Activated CD4-positive, alpha-beta T cell treated with anti-CD3 and anti-CD28 coated beads for 36 hours (primary cell): ENCODE measurements around the gene TRDN. TPM values are rescaled to one million over a fixed set of nuclear protein-coding genes. Genes with fewer than 3 reads are reported as not detected.
"Not testable (repeated sequence)": the region's sequence is repeated elsewhere in the genome, so short reads cannot be mapped to it uniquely, and the experiment has no call there.

ENCODE experiments used
- ATAC-seq: fragments of 200-7000 bp; cut with Tn5 transposase; one replicate; pipeline ENCODE4 v1.10.0; 2021; ENCODE audit warnings: mild to moderate bottlenecking, moderate library complexity
- CTCF ChIA-PET: fragments of 350-600 bp; sonication (Branson Sonifier 250); formaldehyde crosslinking; loops from one replicate; lab custom pipeline; 2021; ENCODE audit warnings: antibody characterized with exemption; lab: Charles Lee
- POLR2A ChIA-PET: fragments of 350-600 bp; sonication (Branson Sonifier 250); formaldehyde crosslinking; loops from one replicate; lab custom pipeline; 2021; ENCODE audit warnings: antibody characterized with exemption, inconsistent platforms; lab: Charles Lee
- DNase-seq: peaks from one replicate; pipeline ENCODE4 v3.0.0-alpha.2; 2020
- H3K27ac Mint-ChIP-seq: one replicate; pipeline ENCODE4 v1.8.0; 2021; ENCODE audit warnings: mixed read lengths
- H3K27me3 Mint-ChIP-seq: one replicate; pipeline ENCODE4 v1.8.0; 2021; ENCODE audit warnings: mixed read lengths
- H3K36me3 Mint-ChIP-seq: one replicate; pipeline ENCODE4 v1.8.0; 2021; ENCODE audit warnings: low read depth, mixed read lengths
- H3K4me1 Mint-ChIP-seq: one replicate; pipeline ENCODE4 v1.8.0; 2021; ENCODE audit warnings: mixed read lengths
- H3K4me3 Mint-ChIP-seq: one replicate; pipeline ENCODE4 v1.8.0; 2021; ENCODE audit warnings: mild to moderate bottlenecking, moderate library complexity, mixed read lengths
- H3K9me3 Mint-ChIP-seq: one replicate; pipeline ENCODE4 v1.8.0; 2021; ENCODE audit warnings: low read depth, mixed read lengths
- intact Hi-C, 2 experiments: fragments of 100-400 bp; cut with DNase I in 1 of 2; cut with micrococcal nuclease in 1 of 2; formaldehyde crosslinking; loops; one replicate each; pipeline versions ENCODE4 v1.14.2 to v1.15.1; 2022 to 2024; cut with DNase I, micrococcal nuclease
- total RNA-seq, 2 experiments: library from RNA; stranded (reverse); gene quantifications; one replicate each; pipeline ENCODE4 v1.2.3, GENCODE V29; 2021

Gene TRDN
- total RNA-seq, 2 experiments from 2014 or later = not detected

DNA sequence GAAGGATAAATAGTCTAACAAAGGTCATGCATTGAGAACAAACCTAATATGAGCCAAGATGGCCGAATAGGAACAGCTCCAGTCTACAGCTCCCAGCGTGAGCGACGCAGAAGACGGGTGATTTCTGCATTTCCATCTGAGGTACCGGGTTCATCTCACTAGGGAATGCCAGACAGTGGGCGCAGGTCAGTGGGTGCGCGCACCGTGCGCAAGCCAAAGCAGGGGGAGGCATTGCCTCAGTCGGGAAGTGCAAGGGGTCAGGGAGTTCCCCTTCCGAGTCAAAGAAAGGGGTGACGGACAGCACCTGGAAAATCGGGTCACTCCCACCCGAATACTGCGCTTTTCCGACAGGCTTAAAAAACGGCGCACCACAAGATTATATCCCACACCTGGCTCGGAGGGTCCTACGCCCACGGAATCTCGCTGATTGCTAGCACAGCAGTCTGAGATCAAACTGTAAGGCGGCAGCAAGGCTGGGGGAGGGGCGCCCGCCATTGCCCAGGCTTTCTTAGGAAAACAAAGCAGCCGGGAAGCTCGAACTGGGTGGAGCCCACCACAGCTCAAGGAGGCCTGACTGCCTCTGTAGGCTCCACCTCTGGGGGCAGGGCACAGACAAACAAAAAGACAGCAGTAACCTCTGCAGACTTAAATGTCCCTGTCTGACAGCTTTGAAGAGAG is 164.6 kb downstream of the TRDN start:
- intact Hi-C loops, H3K36me3 Mint-ChIP-seq, H3K4me3 Mint-ChIP-seq, DNase-seq, H3K9me3 Mint-ChIP-seq, H3K27me3 Mint-ChIP-seq, H3K27ac Mint-ChIP-seq, POLR2A ChIA-PET, CTCF ChIA-PET, H3K4me1 Mint-ChIP-seq, ATAC-seq: not testable (repeated sequence)

DNA sequence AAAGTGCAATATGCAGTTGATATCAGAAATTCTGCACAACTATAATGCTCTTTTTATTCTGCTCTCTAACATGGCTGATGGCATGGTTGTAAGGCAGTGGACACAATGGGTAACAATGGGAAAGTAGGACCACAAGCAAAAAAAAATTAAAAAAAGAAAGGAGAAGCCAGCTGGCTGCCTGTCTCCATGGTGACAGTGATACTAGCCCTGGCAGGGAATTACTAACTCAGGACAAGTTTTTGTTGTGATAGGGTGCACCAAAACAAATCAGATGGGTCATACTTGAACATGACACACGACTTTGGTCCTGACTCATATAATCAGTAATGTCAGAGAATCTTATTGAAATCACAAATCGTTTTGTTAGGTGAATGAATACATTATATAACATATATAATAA is 169.4 kb downstream of the TRDN start:
- intact Hi-C loops = no loop called here
- no peak overlapping the region for H3K27ac Mint-ChIP-seq
- ChIA-PET POLR2A (no interaction called here), CTCF (no interaction called here)
- H3K9me3 Mint-ChIP-seq = peaks cover 2% of the 10 kb centered on the region
- no peaks in the 10 kb centered on the region for H3K36me3 Mint-ChIP-seq
- no peak overlapping the region for H3K4me3 Mint-ChIP-seq
- no peaks in the 10 kb centered on the region for H3K4me1 Mint-ChIP-seq
- DNase-seq = no peak
- H3K27me3 Mint-ChIP-seq = no peaks in the 10 kb centered on the region
- no peak for ATAC-seq

DNA sequence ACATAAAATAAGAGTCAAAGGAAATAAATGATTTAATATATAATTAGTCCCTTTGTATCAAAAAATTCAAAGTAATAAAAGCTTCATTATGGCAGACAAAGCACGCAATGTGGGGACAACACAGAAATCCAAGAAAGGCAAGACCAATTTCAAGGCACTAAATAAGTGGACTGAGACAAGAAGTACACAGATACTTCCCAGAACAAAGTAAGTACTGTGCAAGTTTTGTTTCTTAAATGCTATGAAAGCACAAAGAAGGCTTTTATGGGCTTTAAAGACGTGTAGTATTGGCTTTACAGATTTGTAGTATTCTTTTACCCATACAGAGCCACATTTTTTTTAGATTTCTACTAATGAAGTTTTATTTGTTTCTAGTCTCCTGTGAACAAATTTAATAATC is 174.6 kb downstream of the TRDN start:
- Mint-ChIP-seq H3K9me3 (no peaks in the 10 kb centered on the region), H3K36me3 (no peaks in the 10 kb centered on the region), H3K27ac (no peak overlapping the region), H3K4me3 (no peak overlapping the region), H3K27me3 (no peaks in the 10 kb centered on the region), H3K4me1 (no peaks in the 10 kb centered on the region)
- CTCF ChIA-PET = no interaction called here
- no peak for DNase-seq
- ATAC-seq = no peak
- POLR2A ChIA-PET = no interaction called here
- intact Hi-C loops = no loop called here

DNA sequence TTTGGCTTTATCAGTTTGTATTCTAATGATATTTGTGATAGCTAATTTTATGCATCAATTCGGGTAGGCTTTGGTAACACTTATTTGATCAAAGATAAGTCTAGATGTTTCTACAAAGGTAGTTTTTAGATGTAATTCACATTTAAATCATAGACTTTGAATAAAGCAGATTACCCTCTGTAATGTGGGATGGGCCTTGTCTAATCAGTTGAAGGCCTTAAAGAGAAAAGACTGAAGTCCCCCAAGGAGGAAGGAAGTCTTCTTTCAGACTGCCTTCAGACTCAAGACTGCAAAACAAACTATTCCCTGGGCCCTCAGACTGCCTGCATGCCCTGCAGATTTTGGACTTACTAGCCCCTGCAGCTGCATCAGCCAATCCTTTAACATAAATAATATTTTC is 178.5 kb downstream of the TRDN start:
- ChIA-PET POLR2A (no interaction called here), CTCF (no interaction called here)
- Mint-ChIP-seq H3K36me3 (no peaks in the 10 kb centered on the region), H3K27me3 (no peaks in the 10 kb centered on the region), H3K9me3 (no peaks in the 10 kb centered on the region), H3K27ac (no peak overlapping the region), H3K4me1 (no peaks in the 10 kb centered on the region), H3K4me3 (no peak overlapping the region)
- intact Hi-C loops = no loop called here
- no peak for DNase-seq
- ATAC-seq = no peak

DNA sequence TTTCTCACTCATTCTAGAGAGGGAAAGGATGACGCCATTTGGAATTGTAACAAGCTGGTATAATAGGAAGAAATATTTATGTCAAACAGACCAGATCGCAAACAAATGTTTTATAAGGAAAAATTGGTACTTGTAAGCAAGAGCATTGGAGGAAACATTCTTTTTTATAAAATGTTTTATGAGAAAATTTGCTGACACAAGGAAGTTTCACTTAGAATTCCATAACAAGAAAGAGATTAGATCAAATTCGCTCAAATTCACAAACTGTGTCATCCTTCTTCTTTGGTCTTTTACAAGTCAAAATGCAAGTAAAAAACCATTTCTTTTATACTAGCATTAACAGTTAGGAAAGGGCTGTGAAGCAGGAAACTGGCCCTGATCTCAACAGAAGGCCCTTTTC is 179.9 kb downstream of the TRDN start:
- ATAC-seq (no peak), DNase-seq (no peak)
- no peaks in the 10 kb centered on the region for H3K4me1 Mint-ChIP-seq
- H3K27me3 Mint-ChIP-seq = no peaks in the 10 kb centered on the region
- ChIA-PET CTCF (no interaction called here), POLR2A (no interaction called here)
- intact Hi-C loops = no loop called here
- no peaks in the 10 kb centered on the region for H3K36me3 Mint-ChIP-seq
- H3K4me3 Mint-ChIP-seq = no peak overlapping the region
- H3K27ac Mint-ChIP-seq = no peak overlapping the region
- no peaks in the 10 kb centered on the region for H3K9me3 Mint-ChIP-seq

DNA sequence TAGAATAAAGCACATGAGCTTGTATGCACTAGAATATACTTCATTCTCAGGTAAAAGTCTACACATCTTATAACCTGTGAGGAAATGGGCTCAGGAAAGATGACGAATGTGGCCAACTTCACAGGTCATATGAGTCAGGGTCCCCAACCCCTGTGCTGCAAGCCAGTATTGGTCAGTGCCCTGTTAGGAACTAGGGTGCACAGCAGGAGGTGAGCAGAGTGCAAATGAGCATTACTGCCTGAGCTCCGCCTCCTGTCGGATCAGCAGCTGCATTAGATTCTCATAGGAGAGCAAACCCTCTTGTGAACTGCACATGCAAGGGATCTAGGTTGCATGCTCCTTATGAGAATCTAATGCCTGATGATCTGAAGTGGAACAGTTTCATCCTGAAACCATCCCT is 182.3 kb downstream of the TRDN start:
- Mint-ChIP-seq H3K4me3 (no peak overlapping the region), H3K4me1 (no peaks in the 10 kb centered on the region), H3K27me3 (no peaks in the 10 kb centered on the region), H3K9me3 (no peaks in the 10 kb centered on the region), H3K27ac (no peak overlapping the region), H3K36me3 (no peaks in the 10 kb centered on the region)
- intact Hi-C loops = no loop called here
- ChIA-PET POLR2A (interaction anchor here (0.7 kb wide), 2 partner anchors 12 to 191 kb away, joined by 3 read pairs; no protein-coding TSS in a partner anchor), CTCF (no interaction called here)
- DNase-seq (no peak), ATAC-seq (no peak)

DNA sequence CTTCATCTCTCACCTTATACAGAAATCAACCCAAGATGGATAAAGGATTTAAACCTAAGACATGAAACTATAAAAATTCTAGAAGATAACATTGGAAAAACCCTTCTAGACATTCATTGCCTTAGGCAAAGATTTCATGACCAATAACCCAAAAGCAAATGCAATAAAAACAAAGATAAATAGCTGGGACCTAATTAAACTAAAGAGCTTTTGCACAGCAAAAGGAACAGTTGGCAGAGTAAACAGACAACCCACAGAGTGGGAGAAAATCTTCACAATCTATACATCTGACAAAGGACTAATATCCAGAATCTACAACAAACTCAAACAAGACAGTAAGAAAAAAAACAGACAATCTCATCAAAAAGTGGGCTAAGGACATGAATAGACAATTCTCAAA is 183.7 kb downstream of the TRDN start:
- H3K36me3 Mint-ChIP-seq, H3K4me1 Mint-ChIP-seq, ATAC-seq, H3K9me3 Mint-ChIP-seq, DNase-seq, POLR2A ChIA-PET, H3K27me3 Mint-ChIP-seq, intact Hi-C loops, H3K27ac Mint-ChIP-seq, CTCF ChIA-PET, H3K4me3 Mint-ChIP-seq: not testable (repeated sequence)

DNA sequence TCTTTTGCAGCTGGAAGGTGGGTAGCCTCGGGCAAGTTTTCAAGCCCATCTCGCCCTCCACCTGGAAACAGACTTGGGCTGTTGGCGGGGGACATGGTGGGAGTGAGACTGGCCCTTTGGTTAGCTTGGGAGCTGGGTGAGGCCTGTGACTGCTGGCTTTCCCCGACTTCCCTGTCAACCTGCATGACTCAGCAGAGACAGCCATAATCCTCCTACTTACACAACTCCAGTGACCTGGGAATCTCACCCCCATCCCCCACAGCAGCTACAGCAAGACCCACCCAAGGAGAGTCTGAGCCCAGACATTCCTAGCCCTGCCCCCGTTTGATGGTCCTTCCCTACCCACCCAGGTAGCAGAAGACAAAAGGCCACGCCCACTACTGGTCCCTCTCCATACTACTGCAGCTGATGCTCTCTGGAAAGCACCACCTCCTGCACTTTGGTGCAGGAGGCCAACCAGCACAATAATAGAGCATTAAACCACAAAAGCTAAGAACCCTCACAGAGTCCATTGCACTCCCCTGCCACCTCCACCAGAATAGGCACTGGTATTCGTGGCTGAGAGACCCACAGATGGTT is 188.4 kb downstream of the TRDN start:
- Mint-ChIP-seq H3K27ac (no peak overlapping the region), H3K4me3 (no peak overlapping the region), H3K9me3 (peaks cover 1% of the 10 kb centered on the region), H3K4me1 (no peaks in the 10 kb centered on the region), H3K36me3 (no peaks in the 10 kb centered on the region), H3K27me3 (no peaks in the 10 kb centered on the region)
- no peak for DNase-seq
- intact Hi-C loops = no loop called here
- ChIA-PET POLR2A (no interaction called here), CTCF (no interaction called here)
- ATAC-seq = no peak

DNA sequence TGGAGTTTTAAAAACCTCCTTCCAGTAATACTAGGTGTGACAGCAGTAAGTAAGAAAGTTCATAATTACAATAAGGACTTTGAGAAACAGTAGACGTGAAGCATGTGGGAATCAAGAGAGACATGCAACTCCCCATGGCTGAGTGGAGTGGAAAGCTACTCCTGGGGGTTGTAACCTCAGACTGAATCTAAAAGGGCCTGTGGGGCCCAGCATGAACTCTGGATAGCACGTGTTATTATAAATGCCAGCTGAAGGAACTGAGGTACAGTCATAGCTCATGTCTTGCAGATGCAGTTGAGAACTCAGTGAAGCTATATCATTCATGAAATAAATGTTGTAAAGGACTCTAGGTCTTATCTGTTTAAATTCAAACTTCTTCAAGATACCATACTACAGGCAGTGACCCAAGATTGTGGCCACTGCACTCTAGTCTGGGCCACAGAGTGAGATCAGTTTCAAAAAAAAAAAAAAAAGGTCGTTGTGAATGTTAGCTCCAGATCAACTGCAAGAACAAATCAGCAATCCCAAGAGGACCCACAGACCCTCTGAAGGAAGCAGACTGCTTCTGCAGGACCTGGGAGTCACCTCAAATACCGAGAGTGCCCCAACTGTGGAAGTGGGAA is 189.3 kb downstream of the TRDN start:
- peaks cover 1% of the 10 kb centered on the region for H3K9me3 Mint-ChIP-seq
- no peaks in the 10 kb centered on the region for H3K36me3 Mint-ChIP-seq
- DNase-seq = no peak
- no peaks in the 10 kb centered on the region for H3K27me3 Mint-ChIP-seq
- CTCF ChIA-PET = no interaction called here
- POLR2A ChIA-PET = no interaction called here
- H3K4me3 Mint-ChIP-seq = no peak overlapping the region
- H3K4me1 Mint-ChIP-seq = no peaks in the 10 kb centered on the region
- no peak overlapping the region for H3K27ac Mint-ChIP-seq
- intact Hi-C loops = no loop called here
- ATAC-seq = no peak

DNA sequence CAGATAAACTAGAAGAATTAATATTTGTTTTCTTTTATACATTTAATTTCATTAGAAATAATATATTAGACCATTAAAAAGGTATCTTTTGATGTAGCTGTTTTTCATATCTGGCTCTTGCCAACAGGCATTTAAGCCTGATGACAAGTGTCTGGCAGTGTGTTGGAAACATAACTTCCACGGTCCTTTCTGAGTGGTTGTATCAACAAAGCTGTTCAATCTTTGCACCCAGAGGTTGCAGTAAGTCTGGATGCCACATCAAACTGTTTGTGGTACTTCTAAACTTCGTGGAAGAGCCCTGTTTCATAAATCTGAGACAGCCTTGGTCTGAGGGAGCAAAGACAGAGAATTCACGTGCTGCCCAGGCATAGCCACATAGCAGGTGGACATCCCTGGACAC is 197.4 kb downstream of the TRDN start:
- no peak overlapping the region for H3K4me3 Mint-ChIP-seq
- no peaks in the 10 kb centered on the region for H3K27me3 Mint-ChIP-seq
- H3K36me3 Mint-ChIP-seq = no peaks in the 10 kb centered on the region
- no peak for DNase-seq
- no peaks in the 10 kb centered on the region for H3K4me1 Mint-ChIP-seq
- H3K27ac Mint-ChIP-seq = no peak overlapping the region
- intact Hi-C loops = no loop called here
- POLR2A ChIA-PET = no interaction called here
- CTCF ChIA-PET = no interaction called here
- no peak for ATAC-seq
- no peaks in the 10 kb centered on the region for H3K9me3 Mint-ChIP-seq

DNA sequence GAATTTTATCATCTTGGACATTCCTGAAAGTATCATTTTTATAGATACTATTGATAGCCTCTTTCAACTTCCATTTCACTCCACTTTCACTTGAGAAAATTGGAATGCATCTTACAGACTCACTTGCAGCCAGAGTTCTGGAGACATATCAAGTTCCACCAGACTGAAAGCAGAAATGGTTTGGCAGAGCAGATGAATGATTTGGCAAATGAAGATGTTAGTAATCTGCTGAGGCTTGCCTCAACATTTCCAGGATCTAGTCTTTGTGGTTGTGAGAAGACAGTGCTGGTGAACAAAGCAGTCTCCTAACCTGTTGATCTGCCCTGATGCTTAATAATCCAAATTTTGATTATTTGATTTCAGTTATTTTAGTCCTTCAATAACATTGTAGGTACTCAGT is 202.6 kb downstream of the TRDN start:
- ChIA-PET POLR2A (no interaction called here), CTCF (no interaction called here)
- Mint-ChIP-seq H3K9me3 (no peaks in the 10 kb centered on the region), H3K4me3 (no peak overlapping the region), H3K27me3 (no peaks in the 10 kb centered on the region), H3K36me3 (no peaks in the 10 kb centered on the region), H3K27ac (no peak overlapping the region), H3K4me1 (no peaks in the 10 kb centered on the region)
- intact Hi-C loops = no loop called here
- no peak for ATAC-seq
- no peak for DNase-seq

DNA sequence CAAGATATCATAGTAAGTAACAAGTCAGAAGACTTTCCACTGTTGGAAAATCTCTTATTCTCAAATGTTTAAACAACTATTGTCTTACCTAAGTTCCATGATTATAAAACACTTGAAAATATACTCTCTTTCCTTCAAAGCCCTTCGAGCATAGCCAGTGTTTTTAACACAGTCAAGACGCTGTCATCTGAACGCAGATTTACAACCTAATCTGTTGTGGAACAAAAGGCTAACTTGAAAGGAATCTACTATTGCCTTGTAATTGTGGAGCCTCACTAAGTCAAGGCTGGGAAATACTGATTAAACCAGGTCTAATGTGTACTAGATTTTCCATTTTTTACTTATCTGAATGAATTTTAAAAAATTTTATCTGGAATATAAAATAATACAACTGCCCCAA is 205.8 kb downstream of the TRDN start:
- ChIA-PET CTCF (interaction anchor here (0.7 kb wide), 1 partner anchor 278 kb away, joined by 3 read pairs; no protein-coding TSS in a partner anchor), POLR2A (no interaction called here)
- Mint-ChIP-seq H3K9me3 (no peaks in the 10 kb centered on the region), H3K36me3 (no peaks in the 10 kb centered on the region), H3K4me1 (no peaks in the 10 kb centered on the region), H3K27ac (no peak overlapping the region), H3K4me3 (no peak overlapping the region), H3K27me3 (no peaks in the 10 kb centered on the region)
- no peak for ATAC-seq
- DNase-seq = no peak
- intact Hi-C loops = no loop called here
